ENCODE results near the gene SH3GLB2.
"Not testable (repeated sequence)": the region's sequence is repeated elsewhere in the genome, so short reads cannot be mapped to it uniquely, and the experiment has no call there.

Gene SH3GLB2

DNA sequence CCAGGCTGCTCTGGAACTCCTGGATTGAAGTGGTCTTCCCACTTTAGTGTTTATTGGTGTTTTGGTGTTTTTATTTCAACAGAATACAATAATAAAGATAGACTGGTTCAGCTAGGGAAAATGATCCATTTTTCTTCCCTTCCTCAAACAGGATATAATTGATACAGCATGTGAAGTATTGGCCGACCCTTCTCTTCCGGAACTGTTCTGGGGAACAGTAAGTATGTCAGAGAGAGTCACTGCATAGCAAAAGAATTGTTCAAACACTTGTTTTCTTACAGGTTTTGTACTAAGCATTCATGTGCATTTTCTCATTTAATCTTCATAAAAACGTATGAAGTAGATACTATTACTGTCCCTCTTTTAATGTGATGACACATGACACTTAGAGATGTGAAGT, 49.0 kb downstream of the SH3GLB2 start:
- Histone ChIP-seq H3K36me3 (replicated peaks) (peaks cover 89% of the 10 kb centered on the region), H3K4me1 (no peaks in the 10 kb centered on the region), H3K27me3 (ENCODE audit: low read depth) (no peaks in the 10 kb centered on the region), H3K9me3 (no peaks in the 10 kb centered on the region), H3K4me3 (no peak overlapping the region)
- no peak for DNase-seq (ENCODE audit: low spot score in 2 of 2)
- in situ Hi-C loops (cut with MboI; ENCODE audit: low sequenced_read_pairs) = no loop called here

DNA sequence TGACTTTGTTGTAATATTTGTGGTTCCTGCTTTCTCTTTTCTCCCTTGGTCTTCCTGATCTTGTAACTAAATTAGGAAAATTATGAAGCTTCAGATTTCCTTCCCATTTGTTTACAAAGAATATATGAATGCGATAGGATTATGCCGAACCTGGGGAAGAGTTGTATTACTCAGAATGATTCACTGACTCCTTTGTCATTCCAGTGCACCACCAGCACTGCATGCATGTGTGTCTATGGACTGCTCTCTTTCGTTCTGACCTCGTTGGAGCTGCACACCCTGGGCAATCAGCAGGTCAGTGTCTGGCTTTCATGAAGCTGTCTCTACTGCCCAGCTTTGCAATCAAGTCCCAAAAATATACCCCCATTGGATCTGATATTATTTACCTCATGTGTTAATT, 55.2 kb downstream of the SH3GLB2 start:
- Histone ChIP-seq H3K4me3 (no peak overlapping the region), H3K36me3 (replicated peaks) (peaks cover 89% of the 10 kb centered on the region), H3K9me3 (no peaks in the 10 kb centered on the region), H3K4me1 (no peaks in the 10 kb centered on the region), H3K27me3 (ENCODE audit: low read depth) (no peaks in the 10 kb centered on the region)
- in situ Hi-C loops (cut with MboI; ENCODE audit: low sequenced_read_pairs) = no loop called here
- DNase-seq (ENCODE audit: low spot score in 2 of 2) = no peak

DNA sequence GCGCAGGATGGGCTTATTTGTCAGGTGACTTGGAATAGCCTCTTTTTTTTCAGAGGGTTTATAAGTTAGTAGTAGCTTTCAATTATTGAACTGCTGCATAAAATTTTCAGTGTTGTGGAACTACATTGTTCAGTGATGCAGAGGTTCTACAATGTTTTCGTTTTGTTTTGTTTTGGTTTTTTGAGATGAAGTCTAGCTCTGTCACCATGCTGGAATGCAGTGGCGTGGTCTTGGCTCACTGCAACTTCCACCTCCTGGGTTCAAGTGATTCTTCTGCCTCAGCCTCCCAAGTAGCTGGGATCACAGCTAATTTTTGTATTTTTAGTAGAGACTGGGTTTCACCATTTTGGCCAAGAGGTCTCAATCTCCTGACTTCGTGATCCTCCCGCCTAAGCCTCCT, 58.6 kb downstream of the SH3GLB2 start:
- Histone ChIP-seq H3K27me3 (ENCODE audit: low read depth) (no peaks in the 10 kb centered on the region), H3K9me3 (no peaks in the 10 kb centered on the region), H3K4me1 (no peaks in the 10 kb centered on the region), H3K4me3 (no peak overlapping the region), H3K36me3 (replicated peaks) (peaks cover 68% of the 10 kb centered on the region)
- no peak for DNase-seq (ENCODE audit: low spot score in 2 of 2)
- in situ Hi-C loops (cut with MboI; ENCODE audit: low sequenced_read_pairs) = no loop called here

DNA sequence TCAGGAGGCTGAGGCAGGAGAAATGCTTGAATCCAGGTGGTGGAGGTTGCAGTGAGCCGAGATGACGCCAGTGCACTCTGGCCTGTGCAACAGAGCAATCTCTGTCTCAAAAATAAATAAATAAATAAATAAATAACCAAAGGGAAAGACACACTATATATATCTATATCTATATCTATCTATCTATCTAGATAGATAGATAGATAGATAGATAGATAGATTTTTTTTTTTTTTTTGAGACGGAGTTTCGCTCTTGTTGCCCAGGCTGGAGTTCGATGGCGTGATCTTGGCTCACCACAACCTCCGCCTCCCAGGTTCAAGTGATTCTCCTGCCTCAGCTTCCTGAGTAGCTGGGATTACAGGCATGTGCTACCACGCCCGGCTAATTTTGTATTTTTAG, 66.7 kb downstream of the SH3GLB2 start:
- H3K27me3 ChIP-seq (ENCODE audit: low read depth); DNase-seq (ENCODE audit: low spot score in 2 of 2); H3K4me1 ChIP-seq; H3K4me3 ChIP-seq; in situ Hi-C loops (cut with MboI; ENCODE audit: low sequenced_read_pairs); H3K9me3 ChIP-seq: not testable (repeated sequence)
- H3K36me3 ChIP-seq (replicated peaks) = peaks cover 49% of the 10 kb centered on the region

Measured in HAP-1 (cell line).